ENCODE measurements around the gene PICALM. TPM values are rescaled to one million over a fixed set of nuclear protein-coding genes. Genes with fewer than 3 reads are reported as not detected.

Gene PICALM
- total RNA-seq, 2 donors from 2014 or later: 208 to 223 TPM

GRCh38 chr11:85918910-85919794, 149.7 kb downstream of the PICALM start:
- H3K4me1 Mint-ChIP-seq (ENCODE audit: low read depth in 2 of 2): peaks cover 0 to 6% of the 10 kb centered on the region in 2 donors
- no peaks in the 10 kb centered on the region for H3K9me3 Mint-ChIP-seq
- H3K27ac Mint-ChIP-seq: no peak overlapping the region
- ATAC-seq: no peak
- H3K27me3 Mint-ChIP-seq: peaks cover 0 to 5% of the 10 kb centered on the region in 2 donors
- DNase-seq (ENCODE audit: low spot score): no peak
- no peaks in the 10 kb centered on the region for H3K36me3 Mint-ChIP-seq
- H3K4me3 Mint-ChIP-seq: no peak overlapping the region

DNA sequence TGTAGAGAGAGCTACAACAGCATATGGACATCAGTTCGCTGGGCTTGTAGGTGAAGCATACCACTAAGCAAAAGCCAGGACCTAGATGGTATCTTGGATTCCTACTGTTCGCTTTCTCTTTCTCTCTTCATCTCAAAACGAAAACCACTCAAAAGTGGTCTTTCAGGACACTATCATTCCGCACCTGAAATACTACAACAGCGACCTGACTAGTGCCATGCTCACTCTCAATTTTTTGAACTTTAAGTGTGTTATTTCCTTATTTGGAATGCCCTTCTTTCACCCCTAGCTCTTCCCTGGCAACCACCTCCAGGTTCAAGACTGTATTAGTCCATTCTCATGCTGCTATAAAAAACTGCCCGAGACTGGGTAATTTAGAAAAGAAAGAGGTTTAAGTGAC, 154.5 kb downstream of the PICALM start:
- H3K27me3 Mint-ChIP-seq: peaks cover 0 to 6% of the 10 kb centered on the region in 2 donors
- no peak overlapping the region for H3K4me3 Mint-ChIP-seq
- no peak for ATAC-seq
- no peak overlapping the region for H3K27ac Mint-ChIP-seq
- H3K4me1 Mint-ChIP-seq (ENCODE audit: low read depth in 2 of 2): peaks cover 0 to 2% of the 10 kb centered on the region in 2 donors
- no peaks in the 10 kb centered on the region for H3K9me3 Mint-ChIP-seq
- DNase-seq (ENCODE audit: low spot score): no peak
- no peaks in the 10 kb centered on the region for H3K36me3 Mint-ChIP-seq

DNA sequence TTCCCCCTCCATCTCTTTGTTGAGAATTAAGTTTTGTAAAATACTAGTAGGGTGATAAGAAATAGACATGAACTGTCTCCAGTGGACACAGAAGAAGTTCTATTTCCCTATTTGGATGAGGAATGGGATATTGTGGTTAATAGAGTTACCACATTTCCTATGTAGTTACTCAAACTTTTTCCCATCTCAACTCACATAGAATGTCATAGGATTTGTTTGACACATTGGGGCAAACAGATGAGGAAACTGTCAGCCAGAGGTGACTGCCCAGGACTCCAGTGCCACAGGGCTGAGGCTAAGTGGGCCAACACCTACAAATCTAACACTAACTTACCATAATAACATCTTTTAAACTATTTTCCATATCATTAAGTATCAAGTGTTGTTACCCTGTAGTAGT, 155.4 kb downstream of the PICALM start:
- Mint-ChIP-seq H3K27ac (no peak overlapping the region), H3K36me3 (no peaks in the 10 kb centered on the region), H3K4me1 (ENCODE audit: low read depth in 2 of 2) (peaks cover 0 to 2% of the 10 kb centered on the region in 2 donors), H3K9me3 (no peaks in the 10 kb centered on the region), H3K4me3 (no peak overlapping the region), H3K27me3 (peaks cover 0 to 6% of the 10 kb centered on the region in 2 donors)
- DNase-seq (ENCODE audit: low spot score): no peak
- no peak for ATAC-seq

GRCh38 chr11:85912414-85912813, 156.5 kb downstream of the PICALM start:
- peaks cover 0 to 6% of the 10 kb centered on the region in 2 donors for H3K27me3 Mint-ChIP-seq
- ATAC-seq (no peak), DNase-seq (ENCODE audit: low spot score) (no peak)
- peaks cover 0 to 2% of the 10 kb centered on the region in 2 donors for H3K4me1 Mint-ChIP-seq (ENCODE audit: low read depth in 2 of 2)
- no peak overlapping the region for H3K27ac Mint-ChIP-seq
- H3K4me3 Mint-ChIP-seq: no peak overlapping the region
- H3K36me3 Mint-ChIP-seq: no peaks in the 10 kb centered on the region
- no peaks in the 10 kb centered on the region for H3K9me3 Mint-ChIP-seq

Other genes with a start within 250 kb of the PICALM start
- not detected for gene CCDC83, start 213.7 kb downstream of the PICALM start, total RNA-seq
- gene EED, start 175.7 kb upstream of the PICALM start, total RNA-seq: 100 to 1,000 TPM in 1 of 2 donors, 10 to 100 TPM in 1; 89.3 to 143 TPM
- gene HIKESHI, start 233.2 kb upstream of the PICALM start, total RNA-seq: 10 to 100 TPM; 42.7 to 64.3 TPM